HG02623 (cell line): ENCODE results near the gene UBE2M.
"Not testable (repeated sequence)": the region's sequence is repeated elsewhere in the genome, so short reads cannot be mapped to it uniquely, and the experiment has no call there.

ENCODE experiments used
- ATAC-seq: cut with Tn5 transposase; IDR thresholded peaks from one replicate; pipeline ENCODE4 v1.9.1; 2021; ENCODE audit warnings: moderate library complexity; ENCODE audit not compliant: unreplicated experiment

Gene UBE2M

GRCh38 chr19:58558066-58558622 lies at the start of gene UBE2M:
TSS of gene UBE2M (minus strand) at chr19:58558611. CDS start at chr19:58558381, 230 bp downstream.
- ATAC-seq, result peak; percentile 0

- not testable (repeated sequence) for ATAC-seq
These were observed 48.8 kb upstream of the UBE2M start for GRCh38 chr19:58607213-58607612.

GRCh38 chr19:58606251-58606896 lies 48.0 kb upstream of the UBE2M start:
- ATAC-seq, result not testable (repeated sequence)

GRCh38 chr19:58586133-58586765 lies 27.8 kb upstream of the UBE2M start:
- no peak for ATAC-seq

GRCh38 chr19:58585442-58586132 lies 27.2 kb upstream of the UBE2M start:
- no peak for ATAC-seq

- ATAC-seq, result no peak
These were observed 26.4 kb upstream of the UBE2M start for GRCh38 chr19:58584498-58585441.

- ATAC-seq, result no peak
These were observed 24.6 kb upstream of the UBE2M start for GRCh38 chr19:58582985-58583384.

- ATAC-seq, result peak; percentile 47
These were observed 23.1 kb upstream of the UBE2M start for GRCh38 chr19:58581227-58582141.

GRCh38 chr19:58579473-58580142 lies 21.2 kb upstream of the UBE2M start:
- no peak for ATAC-seq

- ATAC-seq, result no peak
These were observed 19.9 kb upstream of the UBE2M start for GRCh38 chr19:58578012-58578925.

- ATAC-seq, result not testable (repeated sequence)
These were observed 19.2 kb upstream of the UBE2M start for GRCh38 chr19:58577581-58577980.

GRCh38 chr19:58575183-58576041 lies 17.0 kb upstream of the UBE2M start:
- peak; percentile 36 for ATAC-seq

- ATAC-seq, result no peak
These were observed 15.3 kb upstream of the UBE2M start for GRCh38 chr19:58573658-58574164.

GRCh38 chr19:58572818-58573657 lies 14.6 kb upstream of the UBE2M start, which contains the start of gene MZF1:
TSS of gene MZF1 (minus strand) at chr19:58573335. CDS start at chr19:58571389, 1,946 bp downstream.
- peak; percentile 51 for ATAC-seq

GRCh38 chr19:58572026-58572817 lies 13.8 kb upstream of the UBE2M start:
- no peak for ATAC-seq
